Activated T-helper 1 cell treated with anti-CD3 and anti-CD28 coated beads, Interleukin-2, amount 50 U/mL, for 16 hours (primary cell): Measurements from ENCODE around the gene ZNF354C.

ENCODE experiments used
- DNase-seq, 2 donors: peaks; one replicate each; pipeline ENCODE4 v3.0.0-alpha.2; 2020; ENCODE audit warnings: low read depth in 1 of 2, low spot score in 1 of 2

The ZNF354C gene

GRCh38 chr5:179127136-179128040 lies 67.2 kb downstream of the ZNF354C start:
- no peak for DNase-seq

DNA sequence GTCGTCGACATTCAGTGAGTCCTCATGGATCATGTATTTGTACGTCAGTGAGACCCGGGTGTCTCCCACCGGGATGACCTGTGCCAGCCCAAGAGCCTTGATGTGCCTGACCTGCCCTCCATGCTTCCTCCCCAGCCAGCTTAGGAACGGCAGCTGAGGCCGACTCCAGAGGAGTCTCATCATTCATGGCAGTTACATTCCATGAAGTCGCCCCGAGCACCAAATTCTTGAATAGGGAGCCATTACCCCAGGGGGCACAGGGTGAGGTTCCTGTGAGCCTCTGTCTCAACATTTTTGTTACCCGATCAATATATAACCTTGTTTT lies 67.8 kb downstream of the ZNF354C start:
- no peak for DNase-seq

GRCh38 chr5:179128976-179129375 lies 68.8 kb downstream of the ZNF354C start:
- no peak for DNase-seq

GRCh38 chr5:179129607-179130071 lies 69.5 kb downstream of the ZNF354C start:
- DNase-seq = no peak

DNA sequence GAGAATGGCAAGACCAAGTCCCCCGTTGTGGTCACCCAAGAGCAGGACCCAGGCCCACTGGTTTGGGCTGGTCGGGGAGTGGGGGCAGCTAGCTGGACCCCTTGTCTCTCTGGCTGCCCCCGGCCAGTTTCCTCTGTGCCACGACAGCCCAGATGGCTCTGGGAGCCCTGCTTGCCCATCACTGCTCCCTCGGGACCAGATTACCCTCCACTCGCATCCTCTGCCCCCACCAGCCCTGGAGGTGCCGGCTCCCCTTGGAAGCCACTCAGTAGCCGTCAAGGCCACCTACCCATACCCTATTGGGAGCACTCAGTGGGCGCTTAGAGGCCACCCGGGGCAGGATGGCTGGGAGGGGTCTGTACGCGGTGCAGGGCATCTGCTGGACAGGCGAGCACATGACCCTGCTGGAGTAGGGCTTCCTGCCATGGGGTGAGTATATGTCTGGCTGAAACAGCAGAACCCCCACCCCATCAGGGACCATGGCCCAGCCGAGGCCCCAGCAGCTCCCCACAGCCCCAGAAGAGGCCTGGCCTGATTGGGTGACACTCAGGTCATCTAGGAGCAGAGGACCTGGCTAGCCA lies 70.0 kb downstream of the ZNF354C start:
- no peak for DNase-seq

GRCh38 chr5:179131321-179131835 lies 71.2 kb downstream of the ZNF354C start:
- DNase-seq = no peak

GRCh38 chr5:179131886-179132585 lies 71.9 kb downstream of the ZNF354C start:
- DNase-seq = no peak

DNA sequence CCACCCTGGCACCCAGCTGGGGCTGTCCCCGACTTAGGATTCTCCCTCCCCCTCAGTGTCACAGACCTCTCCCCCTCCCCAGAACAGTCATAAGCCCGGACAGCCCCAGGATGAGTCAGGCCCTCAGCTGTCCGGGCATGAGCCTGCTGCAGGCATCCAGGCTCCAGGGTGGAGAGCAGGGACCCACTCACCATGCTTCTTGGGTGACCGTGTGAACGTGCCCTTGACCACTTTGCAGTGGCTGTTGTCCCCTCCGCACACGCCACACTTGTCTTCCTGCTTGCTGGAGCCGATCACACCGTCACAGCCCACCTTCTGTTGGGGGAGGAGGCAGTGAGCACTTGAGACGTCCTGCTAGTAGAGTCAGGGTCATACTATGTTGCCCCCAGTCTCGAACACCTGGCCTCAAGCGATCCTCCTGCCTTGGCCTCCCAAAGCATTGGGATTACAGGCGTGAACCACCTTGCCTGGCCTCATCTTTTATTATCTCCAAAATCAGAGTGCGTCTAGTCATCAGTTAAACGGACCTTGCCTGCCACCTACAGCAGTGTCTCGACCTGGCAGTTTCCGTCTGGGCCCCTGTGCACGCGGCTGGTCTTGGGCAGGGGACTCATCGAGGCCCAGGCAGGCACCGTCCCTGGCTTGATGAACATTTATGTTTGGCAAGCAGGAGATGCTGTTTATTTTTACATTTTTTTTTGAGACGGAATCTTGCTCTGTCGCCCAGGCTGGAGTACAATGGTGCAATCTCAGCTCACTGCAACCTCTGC lies 72.6 kb downstream of the ZNF354C start:
- DNase-seq = no peak
